ENCODE measurements around the gene MAP3K13.
"Not testable (repeated sequence)": the region's sequence is repeated elsewhere in the genome, so short reads cannot be mapped to it uniquely, and the experiment has no call there.

Gene MAP3K13

GRCh38 chr3:185400866-185401265 is 37.9 kb downstream of the MAP3K13 start:
- DNase-seq: no peak

GRCh38 chr3:185401319-185401955 is 38.5 kb downstream of the MAP3K13 start:
- no peak for DNase-seq

GRCh38 chr3:185402561-185402960 is 39.6 kb downstream of the MAP3K13 start:
- no peak for DNase-seq

GRCh38 chr3:185403002-185403401 is 40.1 kb downstream of the MAP3K13 start:
- DNase-seq: no peak

GRCh38 chr3:185405243-185405642 is 42.3 kb downstream of the MAP3K13 start:
- no peak for DNase-seq

- DNase-seq: no peak
These were observed 42.7 kb downstream of the MAP3K13 start for GRCh38 chr3:185405664-185406063.

- DNase-seq: no peak
These were observed 43.2 kb downstream of the MAP3K13 start for GRCh38 chr3:185406121-185406620.

GRCh38 chr3:185409957-185410356 is 47.0 kb downstream of the MAP3K13 start:
- DNase-seq: no peak

GRCh38 chr3:185411133-185411532 is 48.2 kb downstream of the MAP3K13 start:
- no peak for DNase-seq

- DNase-seq: no peak
These were observed 53.6 kb downstream of the MAP3K13 start for GRCh38 chr3:185416513-185416912.

GRCh38 chr3:185418561-185418977 is 55.6 kb downstream of the MAP3K13 start:
- DNase-seq: not testable (repeated sequence)

- no peak for DNase-seq
These were observed 57.8 kb downstream of the MAP3K13 start for GRCh38 chr3:185420762-185421161.

- no peak for DNase-seq
These were observed 58.8 kb downstream of the MAP3K13 start for GRCh38 chr3:185421577-185422232.

GRCh38 chr3:185422677-185423076 is 59.7 kb downstream of the MAP3K13 start:
- no peak for DNase-seq

- peak; percentile 76 for DNase-seq
These were observed 60.2 kb downstream of the MAP3K13 start for GRCh38 chr3:185423178-185423577.

GRCh38 chr3:185424435-185424834 is 61.5 kb downstream of the MAP3K13 start:
- DNase-seq: no peak

- DNase-seq: no peak
These were observed 67.4 kb downstream of the MAP3K13 start for GRCh38 chr3:185430375-185430774.

GRCh38 chr3:185439745-185440466 is 77.0 kb downstream of the MAP3K13 start:
- DNase-seq: no peak

GRCh38 chr3:185442031-185442430 is 79.1 kb downstream of the MAP3K13 start:
- no peak for DNase-seq

- DNase-seq: no peak
These were observed 81.4 kb downstream of the MAP3K13 start for GRCh38 chr3:185444329-185444728.

- no peak for DNase-seq
These were observed 85.2 kb downstream of the MAP3K13 start for GRCh38 chr3:185448107-185448506.

- DNase-seq: not testable (repeated sequence)
These were observed 88.5 kb downstream of the MAP3K13 start for GRCh38 chr3:185451432-185451831.

GRCh38 chr3:185457376-185457775 is 94.4 kb downstream of the MAP3K13 start:
- DNase-seq: no peak

- DNase-seq: no peak
These were observed 97.4 kb downstream of the MAP3K13 start for GRCh38 chr3:185460309-185460708.

Data from hematopoietic multipotent progenitor cell treated with erythropoietin and hydrocortisone succinate and interleukin-3 and kit ligand, for 6 days (in vitro differentiated cells).